Astrocyte of the cerebellum (primary cell): ENCODE measurements around the gene TLN1.
A peak's percentile ranks its signal among the peaks of the same experiment; 100 is the strongest.

Experiments
- DNase-seq: peaks from one replicate; pipeline ENCODE4 v3.0.0-alpha.2; 2011; ENCODE audit warnings: low read depth
- H3K4me3 ChIP-seq: 2 replicates; pipeline ENCODE4 v1.5.1; 2011; ENCODE audit warnings: mild to moderate bottlenecking, low read depth, low read length, moderate library complexity
- in situ Hi-C: cut with HindIII; loops from 2 replicates; pipeline ENCODE4 v1.10.0; 2017; ENCODE audit warnings: low sequenced_read_pairs
- TF ChIP-seq, protein P1 (sequence below): IDR thresholded peaks from 2 replicates; pipeline ENCODE4 v1.5.1; 2012; ENCODE audit warnings: low read length, low read depth, moderate library complexity, mild to moderate bottlenecking; ENCODE audit errors: missing control alignments

TLN1 gene

GRCh38 chr9:35719546-35719945 is 12.4 kb downstream of the TLN1 start:
- in situ Hi-C loops: no loop called here
- DNase-seq: no peak
- TF ChIP-seq, protein P1, sequence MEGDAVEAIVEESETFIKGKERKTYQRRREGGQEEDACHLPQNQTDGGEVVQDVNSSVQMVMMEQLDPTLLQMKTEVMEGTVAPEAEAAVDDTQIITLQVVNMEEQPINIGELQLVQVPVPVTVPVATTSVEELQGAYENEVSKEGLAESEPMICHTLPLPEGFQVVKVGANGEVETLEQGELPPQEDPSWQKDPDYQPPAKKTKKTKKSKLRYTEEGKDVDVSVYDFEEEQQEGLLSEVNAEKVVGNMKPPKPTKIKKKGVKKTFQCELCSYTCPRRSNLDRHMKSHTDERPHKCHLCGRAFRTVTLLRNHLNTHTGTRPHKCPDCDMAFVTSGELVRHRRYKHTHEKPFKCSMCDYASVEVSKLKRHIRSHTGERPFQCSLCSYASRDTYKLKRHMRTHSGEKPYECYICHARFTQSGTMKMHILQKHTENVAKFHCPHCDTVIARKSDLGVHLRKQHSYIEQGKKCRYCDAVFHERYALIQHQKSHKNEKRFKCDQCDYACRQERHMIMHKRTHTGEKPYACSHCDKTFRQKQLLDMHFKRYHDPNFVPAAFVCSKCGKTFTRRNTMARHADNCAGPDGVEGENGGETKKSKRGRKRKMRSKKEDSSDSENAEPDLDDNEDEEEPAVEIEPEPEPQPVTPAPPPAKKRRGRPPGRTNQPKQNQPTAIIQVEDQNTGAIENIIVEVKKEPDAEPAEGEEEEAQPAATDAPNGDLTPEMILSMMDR: no peak
- no peak overlapping the region for H3K4me3 ChIP-seq

GRCh38 chr9:35718721-35719511 is 13.1 kb downstream of the TLN1 start:
- TF ChIP-seq, protein P1: no peak
- in situ Hi-C loops: no loop called here
- DNase-seq: no peak
- H3K4me3 ChIP-seq: no peak overlapping the region

- DNase-seq: no peak
- in situ Hi-C loops: no loop called here
- TF ChIP-seq, protein P1: no peak
- H3K4me3 ChIP-seq: no peak overlapping the region
These were observed 14.7 kb downstream of the TLN1 start for GRCh38 chr9:35717132-35717870.

- in situ Hi-C loops: no loop called here
- no peak for DNase-seq
- no peak overlapping the region for H3K4me3 ChIP-seq
- TF ChIP-seq, protein P1: peak; percentile 25
These were observed 15.8 kb downstream of the TLN1 start for GRCh38 chr9:35716230-35716629.

DNA sequence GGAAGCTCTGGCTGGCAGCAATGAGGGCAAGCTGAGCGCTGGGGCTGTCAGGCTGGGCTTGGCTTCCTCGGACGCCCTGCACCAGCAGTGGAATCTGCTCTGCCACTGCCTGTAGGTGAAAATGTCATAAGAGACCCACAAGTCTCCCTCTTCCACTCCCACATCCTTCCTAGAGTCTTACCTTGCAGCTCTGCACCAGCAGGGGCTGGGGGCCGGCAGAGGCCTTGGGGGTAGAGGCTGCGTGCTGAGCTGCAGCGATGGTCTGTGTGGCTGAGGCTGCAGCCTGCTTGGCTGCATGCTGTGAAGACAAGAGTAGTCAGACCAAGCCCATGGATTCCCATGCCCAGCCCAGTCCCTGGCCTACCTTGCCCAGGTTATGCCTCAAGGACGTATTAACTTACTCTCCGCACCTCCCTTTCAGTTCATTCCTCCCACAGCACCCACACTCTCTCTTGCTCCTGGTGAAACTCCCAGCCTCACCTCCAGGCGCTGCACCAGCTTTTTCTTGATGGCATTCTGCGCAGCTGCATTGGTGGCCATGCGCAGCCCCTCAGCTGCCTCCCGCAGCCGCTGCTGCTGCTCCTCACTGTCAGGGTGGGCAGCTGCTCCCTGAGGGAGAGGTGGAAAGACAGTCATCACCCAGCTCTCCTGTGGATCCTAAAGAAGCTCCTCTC is 17.3 kb downstream of the TLN1 start:
- in situ Hi-C loops: loop anchor here (5.0 kb wide), 1 partner anchor 37 kb away; no protein-coding TSS in a partner anchor
- TF ChIP-seq, protein P1: no peak
- H3K4me3 ChIP-seq: no peak overlapping the region
- no peak for DNase-seq

- in situ Hi-C loops: loop anchor here (5.0 kb wide), 1 partner anchor 37 kb away; no protein-coding TSS in a partner anchor
- no peak for DNase-seq
- H3K4me3 ChIP-seq: no peak overlapping the region
- TF ChIP-seq, protein P1: no peak
These were observed 17.9 kb downstream of the TLN1 start for GRCh38 chr9:35714123-35714522.
